B cell (primary cell): ENCODE measurements around the gene SLC8A3. TPM values are rescaled to one million over a fixed set of nuclear protein-coding genes. Genes with fewer than 3 reads are reported as not detected.

Experiments
- ATAC-seq: fragments of 200-7000 bp; cut with Tn5 transposase; one replicate; pipeline ENCODE4 v1.10.0; 2021; ENCODE audit warnings: low read depth, mild to moderate bottlenecking, moderate number of reproducible peaks, moderate library complexity
- CTCF ChIA-PET: fragments of 350-600 bp; sonication (Branson Sonifier 250); formaldehyde crosslinking; loops from one replicate; lab custom pipeline; 2021; ENCODE audit warnings: antibody characterized with exemption, inconsistent platforms; lab: Charles Lee
- POLR2A ChIA-PET: fragments of 350-600 bp; sonication (Branson Sonifier 250); formaldehyde crosslinking; loops from one replicate; lab custom pipeline; 2021; ENCODE audit warnings: antibody characterized with exemption; lab: Charles Lee
- DNase-seq: peaks from one replicate; pipeline ENCODE4 v3.0.0; 2013
- H2AFZ ChIP-seq: 2 replicates; pipeline ENCODE4 v1.6.1; 2012; ENCODE audit warnings: mild to moderate bottlenecking, low read depth, low read length; ENCODE audit not compliant: insufficient read depth, poor library complexity, severe bottlenecking
- H3K27ac ChIP-seq, 2 donors: 1 replicate in 1 of 2; 2 replicates in 1 of 2; pipeline ENCODE4 v1.5.1; 2012 to 2013; ENCODE audit warnings: low read length in 2 of 2, mild to moderate bottlenecking in 2 of 2, moderate library complexity in 1 of 2
- H3K27me3 ChIP-seq, 4 experiments: fragments of 200-600 bp in 1 of 4; sonication (generic) in 1 of 4; replicated peaks in 1 of 4; 1 replicate in 2 of 4; 2 replicates in 2 of 4; pipeline versions ENCODE4 v1.6.1 to v1.7.0; 2013 to 2016; ENCODE audit warnings: low read length in 3 of 4, mild to moderate bottlenecking in 2 of 4, mixed read lengths in 1 of 4, moderate library complexity in 1 of 4; ENCODE audit not compliant: insufficient read depth in 4 of 4, control insufficient read depth in 3 of 4; ENCODE audit errors: control extremely low read depth in 1 of 4
- H3K36me3 ChIP-seq, 2 experiments: replicated peaks in 1 of 2; 1 replicate in 1 of 2; 2 replicates in 1 of 2; pipeline versions ENCODE4 v1.6.1 to v1.7.1; 2013; ENCODE audit warnings: low read length in 1 of 2; ENCODE audit not compliant: insufficient read depth in 2 of 2, control insufficient read depth in 1 of 2; ENCODE audit errors: control extremely low read depth in 1 of 2, extremely low read depth in 1 of 2
- H3K4me1 ChIP-seq, 2 donors: fragments of 200-600 bp in 1 of 2; sonication (generic) in 1 of 2; 1 replicate in 1 of 2; 2 replicates in 1 of 2; pipeline versions ENCODE4 v1.5.1 to v1.6.1; 2013 to 2017; ENCODE audit warnings: low read length in 2 of 2; ENCODE audit not compliant: control insufficient read depth in 2 of 2, insufficient read depth in 2 of 2
- H3K4me2 ChIP-seq: replicated peaks from 2 replicates; pipeline ENCODE3; 2012; ENCODE audit warnings: mild to moderate bottlenecking, low read depth, low read length; ENCODE audit not compliant: poor library complexity, severe bottlenecking
- H3K4me3 ChIP-seq, 5 experiments: fragments of 200-600 bp in 1 of 5; sonication (generic) in 1 of 5; 1 replicate in 3 of 5; 2 replicates in 2 of 5; pipeline versions ENCODE4 v1.5.1 to v1.7.0; 2011 to 2016; ENCODE audit warnings: low read length in 4 of 5, mild to moderate bottlenecking in 4 of 5, low read depth in 2 of 5, control low read depth in 1 of 5, moderate library complexity in 1 of 5; ENCODE audit not compliant: insufficient read depth in 1 of 5; ENCODE audit errors: control extremely low read depth in 1 of 5, extremely low read depth in 1 of 5
- H3K79me2 ChIP-seq: fragments of 200-600 bp; sonication (generic); one replicate; pipeline ENCODE4 v1.6.0; 2016; ENCODE audit warnings: low read length; ENCODE audit not compliant: control insufficient read depth, insufficient read depth
- H3K9ac ChIP-seq: fragments of 200-600 bp; sonication (generic); 2 replicates; pipeline ENCODE4 v1.6.1; 2017; ENCODE audit warnings: mild to moderate bottlenecking, low read length, moderate library complexity
- H3K9me3 ChIP-seq, 3 donors: one replicate each; pipeline versions ENCODE4 v1.6.1 to v1.7.1; 2013; ENCODE audit warnings: low read length in 2 of 3; ENCODE audit not compliant: control insufficient read depth in 2 of 3, insufficient read depth in 1 of 3; ENCODE audit errors: control extremely low read depth in 1 of 3
- H4K20me1 ChIP-seq: 2 replicates; pipeline ENCODE4 v1.6.0; 2012; ENCODE audit warnings: mild to moderate bottlenecking, low read length; ENCODE audit not compliant: insufficient read depth, control insufficient read depth, poor library complexity, severe bottlenecking
- H3K27ac Mint-ChIP-seq: one replicate; pipeline ENCODE4 v1.8.0; 2021; ENCODE audit warnings: mixed read lengths
- H3K27me3 Mint-ChIP-seq: one replicate; pipeline ENCODE4 v1.8.0; 2021; ENCODE audit warnings: mixed read lengths
- H3K4me1 Mint-ChIP-seq: one replicate; pipeline ENCODE4 v1.8.0; 2021; ENCODE audit warnings: mixed read lengths
- H3K4me3 Mint-ChIP-seq: one replicate; pipeline ENCODE4 v1.8.0; 2021; ENCODE audit warnings: mixed read lengths
- H3K9me3 Mint-ChIP-seq: one replicate; pipeline ENCODE4 v1.8.0; 2022; ENCODE audit warnings: mixed read lengths; ENCODE audit not compliant: insufficient read depth
- CTCF ChIP-seq: fragments of 200-600 bp; IDR thresholded peaks from one replicate; pipeline ENCODE4 v1.8.0; 2022; ENCODE audit warnings: antibody characterized with exemption, mild to moderate bottlenecking
- EZH2 ChIP-seq: IDR thresholded peaks from 2 replicates; pipeline ENCODE4 v1.6.1; 2012; ENCODE audit warnings: borderline replicate concordance, low read depth, mild to moderate bottlenecking, moderate library complexity, low read length; ENCODE audit not compliant: insufficient read depth, poor library complexity, severe bottlenecking
- WGBS: methylation state at CpG from one replicate; pipeline ENCODE4 v1.1.5; 2013; ENCODE audit warnings: missing lambda C conversion rate; ENCODE audit not compliant: insufficient coverage; 5-methylcytosine and 5-hydroxymethylcytosine counted together
- intact Hi-C: fragments of 100-400 bp; cut with micrococcal nuclease; formaldehyde crosslinking; loops from one replicate; pipeline ENCODE4 v1.10.0; 2022
- polyA plus RNA-seq: library from polyadenylated mRNA; depleted of rRNA; stranded (reverse); fragments of >200 nt; gene quantifications from 2 replicates; pipeline ENCODE4 v1.2.3, GENCODE V29; 2012
- total RNA-seq, 2 donors: library from RNA; stranded (reverse); fragments of 120-200 nt in 1 of 2; gene quantifications; 1 replicate in 1 of 2; 2 replicates in 1 of 2; pipeline versions ENCODE4 v1.2.3 to v1.2.4, GENCODE V29; 2013 to 2022

Gene SLC8A3
- total and polyA plus RNA-seq, 2 donors (not counting 1 experiment from before 2014, with no cell fraction given): 0.07 to 0.09 TPM

- no peak overlapping the region for H3K4me2 ChIP-seq
- TF ChIP-seq EZH2: no peak
- no peak for TF ChIP-seq CTCF
- H3K4me1 Mint-ChIP-seq: no peaks in the 10 kb centered on the region
- H3K27me3 Mint-ChIP-seq: peaks cover 23% of the 10 kb centered on the region
- H3K79me2 ChIP-seq: no peaks in the 10 kb centered on the region
- H3K9me3 ChIP-seq: no peaks in the 10 kb centered on the region
- WGBS: 38% methylated on average over 5 of the region's 6 CpGs
- intact Hi-C loops: no loop called here
- H3K36me3 ChIP-seq: no peaks in the 10 kb centered on the region
- H3K27ac Mint-ChIP-seq: no peak overlapping the region
- no peaks in the 10 kb centered on the region for H3K27me3 ChIP-seq
- ATAC-seq: no peak
- no peak overlapping the region for H2AFZ ChIP-seq
- POLR2A ChIA-PET: no interaction called here
- no peak overlapping the region for H3K4me3 Mint-ChIP-seq
- CTCF ChIA-PET: no interaction called here
- no peak overlapping the region for H3K9ac ChIP-seq
- no peak for DNase-seq
- H3K4me3 ChIP-seq: no peak overlapping the region
- no peaks in the 10 kb centered on the region for H4K20me1 ChIP-seq
- no peaks in the 10 kb centered on the region for H3K4me1 ChIP-seq
- H3K9me3 Mint-ChIP-seq: no peaks in the 10 kb centered on the region
- H3K27ac ChIP-seq: no peak overlapping the region
These were observed 90.4 kb downstream of the SLC8A3 start for GRCh38 chr14:70098250-70098809.

- Histone ChIP-seq H3K4me3 (no peak overlapping the region), H3K27me3 (no peaks in the 10 kb centered on the region), H3K9me3 (no peaks in the 10 kb centered on the region), H2AFZ (no peak overlapping the region), H3K27ac (no peak overlapping the region), H3K4me1 (no peaks in the 10 kb centered on the region), H3K9ac (no peak overlapping the region), H3K36me3 (no peaks in the 10 kb centered on the region), H3K79me2 (no peaks in the 10 kb centered on the region), H3K4me2 (no peak overlapping the region), H4K20me1 (no peaks in the 10 kb centered on the region)
- Mint-ChIP-seq H3K27ac (no peak overlapping the region), H3K9me3 (no peaks in the 10 kb centered on the region), H3K4me1 (no peaks in the 10 kb centered on the region), H3K27me3 (peaks cover 23% of the 10 kb centered on the region), H3K4me3 (no peak overlapping the region)
- DNase-seq (no peak), ATAC-seq (no peak)
- no CpG with 5 or more reads among the region's 1 CpG for whole genome bisulfite sequencing
- intact Hi-C loops: no loop called here
- TF ChIP-seq EZH2 (no peak), CTCF (no peak)
- ChIA-PET POLR2A (no interaction called here), CTCF (no interaction called here)
These were observed 91.0 kb downstream of the SLC8A3 start for GRCh38 chr14:70097576-70098249.
